HG03575 (cell line): ENCODE measurements around the gene BCL7A.
"Not testable (repeated sequence)": the region's sequence is repeated elsewhere in the genome, so short reads cannot be mapped to it uniquely, and the experiment has no call there.

ENCODE experiments used
- ATAC-seq: cut with Tn5 transposase; IDR thresholded peaks from one replicate; pipeline ENCODE4 v1.9.1; 2021; ENCODE audit not compliant: unreplicated experiment, insufficient number of reproducible peaks, low FRiP score; ENCODE audit errors: extremely low read depth

Gene BCL7A

GRCh38 chr12:122043476-122043875 lies 21.8 kb downstream of the BCL7A start:
- no peak for ATAC-seq

GRCh38 chr12:122045262-122045661 lies 23.6 kb downstream of the BCL7A start:
- ATAC-seq = no peak

GRCh38 chr12:122046145-122046544 lies 24.5 kb downstream of the BCL7A start:
- no peak for ATAC-seq

GRCh38 chr12:122048151-122048550 lies 26.5 kb downstream of the BCL7A start:
- no peak for ATAC-seq

- no peak for ATAC-seq
These were observed 28.1 kb downstream of the BCL7A start for GRCh38 chr12:122049827-122050226.

- no peak for ATAC-seq
These were observed 29.0 kb downstream of the BCL7A start for GRCh38 chr12:122050706-122051105.

- no peak for ATAC-seq
These were observed 29.7 kb downstream of the BCL7A start for GRCh38 chr12:122051231-122051876.

- ATAC-seq = no peak
These were observed 30.6 kb downstream of the BCL7A start for GRCh38 chr12:122052285-122052684.

GRCh38 chr12:122054842-122055520 lies 33.3 kb downstream of the BCL7A start:
- no peak for ATAC-seq

GRCh38 chr12:122056406-122056805 lies 34.7 kb downstream of the BCL7A start:
- not testable (repeated sequence) for ATAC-seq

- ATAC-seq = no peak
These were observed 35.5 kb downstream of the BCL7A start for GRCh38 chr12:122057007-122057735.

GRCh38 chr12:122057769-122058168 lies 36.1 kb downstream of the BCL7A start:
- ATAC-seq = no peak

GRCh38 chr12:122058549-122059149 lies 37.0 kb downstream of the BCL7A start:
- ATAC-seq = no peak

GRCh38 chr12:122059203-122059960 lies 37.7 kb downstream of the BCL7A start:
- ATAC-seq = no peak

GRCh38 chr12:122060081-122060501 lies 38.4 kb downstream of the BCL7A start:
- ATAC-seq = no peak

GRCh38 chr12:122061253-122061652 lies 39.6 kb downstream of the BCL7A start:
- no peak for ATAC-seq

- ATAC-seq = no peak
These were observed 41.4 kb downstream of the BCL7A start for GRCh38 chr12:122062832-122063693.

GRCh38 chr12:122063694-122064024 lies 42.0 kb downstream of the BCL7A start:
- no peak for ATAC-seq
